Measurements from ENCODE around the gene CHPF. TPM values are rescaled to one million over a fixed set of nuclear protein-coding genes. Genes with fewer than 3 reads are reported as not detected.

CHPF gene
- total RNA-seq, 1 donor from 2014 or later = 285 TPM

DNA sequence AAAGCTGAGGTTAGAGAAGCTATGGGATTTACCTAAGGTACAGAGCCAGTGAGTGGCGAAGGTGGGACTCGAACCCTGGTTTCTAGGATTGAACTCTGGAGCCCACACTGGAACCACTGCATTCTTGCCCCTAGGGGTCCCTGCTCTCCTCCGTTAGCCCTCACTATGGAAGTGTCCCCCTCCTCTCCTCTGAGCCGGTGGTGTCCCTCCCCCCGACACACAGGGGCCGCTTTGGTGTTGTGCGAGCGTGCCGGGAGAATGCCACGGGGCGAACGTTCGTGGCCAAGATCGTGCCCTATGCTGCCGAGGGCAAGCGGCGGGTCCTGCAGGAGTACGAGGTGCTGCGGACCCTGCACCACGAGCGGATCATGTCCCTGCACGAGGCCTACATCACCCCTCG lies 53.4 kb downstream of the CHPF start:
- peaks cover 68% of the 10 kb centered on the region for H3K27me3 ChIP-seq (ENCODE audit: control insufficient read depth, insufficient read depth, low read length)
- DNase-seq (ENCODE audit: low read depth) = no peak
- H3K36me3 ChIP-seq (ENCODE audit: control insufficient read depth, insufficient read depth, low read length) = no peaks in the 10 kb centered on the region
- TF ChIP-seq, protein P1, sequence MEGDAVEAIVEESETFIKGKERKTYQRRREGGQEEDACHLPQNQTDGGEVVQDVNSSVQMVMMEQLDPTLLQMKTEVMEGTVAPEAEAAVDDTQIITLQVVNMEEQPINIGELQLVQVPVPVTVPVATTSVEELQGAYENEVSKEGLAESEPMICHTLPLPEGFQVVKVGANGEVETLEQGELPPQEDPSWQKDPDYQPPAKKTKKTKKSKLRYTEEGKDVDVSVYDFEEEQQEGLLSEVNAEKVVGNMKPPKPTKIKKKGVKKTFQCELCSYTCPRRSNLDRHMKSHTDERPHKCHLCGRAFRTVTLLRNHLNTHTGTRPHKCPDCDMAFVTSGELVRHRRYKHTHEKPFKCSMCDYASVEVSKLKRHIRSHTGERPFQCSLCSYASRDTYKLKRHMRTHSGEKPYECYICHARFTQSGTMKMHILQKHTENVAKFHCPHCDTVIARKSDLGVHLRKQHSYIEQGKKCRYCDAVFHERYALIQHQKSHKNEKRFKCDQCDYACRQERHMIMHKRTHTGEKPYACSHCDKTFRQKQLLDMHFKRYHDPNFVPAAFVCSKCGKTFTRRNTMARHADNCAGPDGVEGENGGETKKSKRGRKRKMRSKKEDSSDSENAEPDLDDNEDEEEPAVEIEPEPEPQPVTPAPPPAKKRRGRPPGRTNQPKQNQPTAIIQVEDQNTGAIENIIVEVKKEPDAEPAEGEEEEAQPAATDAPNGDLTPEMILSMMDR (IDR thresholded peaks at IDR 0.05; ENCODE audit: insufficient read depth, low read length, poor library complexity, severe bottlenecking) = no peak
- H3K4me3 ChIP-seq (ENCODE audit: low read depth, low read length) = no peak overlapping the region

DNA sequence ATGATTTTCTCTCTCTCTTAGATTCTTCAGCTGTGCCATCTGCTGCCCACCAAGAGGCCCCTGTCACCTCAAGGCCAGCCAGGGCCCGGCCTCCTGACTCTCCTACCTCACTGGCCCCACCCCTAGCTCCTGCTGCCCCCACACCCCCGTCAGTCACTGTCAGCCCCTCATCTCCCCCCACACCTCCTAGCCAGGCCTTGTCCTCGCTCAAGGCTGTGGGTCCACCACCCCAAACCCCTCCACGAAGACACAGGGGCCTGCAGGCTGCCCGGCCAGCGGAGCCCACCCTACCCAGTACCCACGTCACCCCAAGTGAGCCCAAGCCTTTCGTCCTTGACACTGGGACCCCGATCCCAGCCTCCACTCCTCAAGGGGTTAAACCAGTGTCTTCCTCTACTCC lies 54.3 kb downstream of the CHPF start:
- TF ChIP-seq, protein P1 (IDR thresholded peaks at IDR 0.05; ENCODE audit: insufficient read depth, low read length, poor library complexity, severe bottlenecking) = no peak
- DNase-seq (ENCODE audit: low read depth) = no peak
- H3K27me3 ChIP-seq (ENCODE audit: control insufficient read depth, insufficient read depth, low read length) = peaks cover 68% of the 10 kb centered on the region

More for the DNA sequence above, 54.3 kb downstream of the CHPF start:
- H3K36me3 ChIP-seq (ENCODE audit: control insufficient read depth, insufficient read depth, low read length) = no peaks in the 10 kb centered on the region
- no peak overlapping the region for H3K4me3 ChIP-seq (ENCODE audit: low read depth, low read length)

Other genes with a start within 250 kb of the CHPF start
- 2.5 and 3.8 TPM in 2 replicates for gene PTPRN, start 234.4 kb downstream of the CHPF start, total RNA-seq
- gene RESP18, start 211.1 kb downstream of the CHPF start, total RNA-seq = not detected in 2 replicates
- 50.2 and 62.7 TPM in 2 replicates for gene DNPEP, start 155.9 kb downstream of the CHPF start, total RNA-seq
- 0.55 and 0.79 TPM in 2 replicates for gene DES, start 125.4 kb downstream of the CHPF start, total RNA-seq
- gene SPEG, start 109.0 kb downstream of the CHPF start, total RNA-seq = 6.5 and 9.9 TPM in 2 replicates
- gene GMPPA, start 44.9 kb downstream of the CHPF start, total RNA-seq = 34.1 and 45.0 TPM in 2 replicates
- not detected in 2 replicates for gene ASIC4, start 29.3 kb downstream of the CHPF start, total RNA-seq
- gene TMEM198, start 219 bp upstream of the CHPF start, total RNA-seq = 7.1 and 7.6 TPM in 2 replicates
- gene OBSL1, start 27.7 kb upstream of the CHPF start, total RNA-seq = 39.8 and 41.0 TPM in 2 replicates
- not detected in 2 replicates for gene INHA, start 28.5 kb upstream of the CHPF start, total RNA-seq
- 22.2 and 33.8 TPM in 2 replicates for gene STK11IP, start 54.0 kb upstream of the CHPF start, total RNA-seq
- gene SLC4A3, start 83.8 kb upstream of the CHPF start, total RNA-seq = 11.6 TPM in 2 replicates